Measurements from ENCODE around the gene MKLN1.

Gene MKLN1

GRCh38 chr7:131431756-131432155 is 104.1 kb downstream of the MKLN1 start:
- no peak overlapping the region for H3K4me3 ChIP-seq (ENCODE audit: low read length)
- no peak for TF ChIP-seq CTCF (IDR thresholded peaks at IDR 0.05; ENCODE audit: insufficient read depth, low read depth, low read length, missing control alignments)
- no peak for DNase-seq (ENCODE audit: low read depth)

- TF ChIP-seq CTCF (IDR thresholded peaks at IDR 0.05; ENCODE audit: insufficient read depth, low read depth, low read length, missing control alignments), result no peak
- DNase-seq (ENCODE audit: low read depth), result no peak
- H3K4me3 ChIP-seq (ENCODE audit: low read length), result no peak overlapping the region
These were observed 108.7 kb downstream of the MKLN1 start for GRCh38 chr7:131436384-131436783.

GRCh38 chr7:131438969-131439368 is 111.3 kb downstream of the MKLN1 start:
- no peak overlapping the region for H3K4me3 ChIP-seq (ENCODE audit: low read length)
- no peak for DNase-seq (ENCODE audit: low read depth)
- TF ChIP-seq CTCF (IDR thresholded peaks at IDR 0.05; ENCODE audit: insufficient read depth, low read depth, low read length, missing control alignments), result no peak

DNA sequence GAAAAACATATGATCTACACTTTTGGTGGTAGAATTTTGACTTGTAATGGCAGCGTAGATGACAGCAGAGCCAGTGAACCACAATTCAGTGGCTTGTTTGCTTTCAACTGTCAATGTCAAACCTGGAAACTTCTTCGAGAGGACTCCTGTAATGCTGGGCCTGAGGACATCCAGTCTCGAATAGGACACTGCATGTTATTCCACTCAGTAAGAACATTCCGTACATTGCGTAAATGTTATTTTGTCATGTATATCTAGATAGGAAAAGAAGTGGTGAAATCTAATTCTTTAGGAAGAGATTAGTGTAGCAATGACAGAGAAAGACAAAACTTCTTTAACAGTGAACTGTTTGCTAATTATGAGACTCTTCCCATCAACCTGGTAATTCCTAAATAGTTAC is 115.8 kb downstream of the MKLN1 start:
- no peak for TF ChIP-seq CTCF (IDR thresholded peaks at IDR 0.05; ENCODE audit: insufficient read depth, low read depth, low read length, missing control alignments)
- no peak for DNase-seq (ENCODE audit: low read depth)
- H3K4me3 ChIP-seq (ENCODE audit: low read length), result no peak overlapping the region

DNA sequence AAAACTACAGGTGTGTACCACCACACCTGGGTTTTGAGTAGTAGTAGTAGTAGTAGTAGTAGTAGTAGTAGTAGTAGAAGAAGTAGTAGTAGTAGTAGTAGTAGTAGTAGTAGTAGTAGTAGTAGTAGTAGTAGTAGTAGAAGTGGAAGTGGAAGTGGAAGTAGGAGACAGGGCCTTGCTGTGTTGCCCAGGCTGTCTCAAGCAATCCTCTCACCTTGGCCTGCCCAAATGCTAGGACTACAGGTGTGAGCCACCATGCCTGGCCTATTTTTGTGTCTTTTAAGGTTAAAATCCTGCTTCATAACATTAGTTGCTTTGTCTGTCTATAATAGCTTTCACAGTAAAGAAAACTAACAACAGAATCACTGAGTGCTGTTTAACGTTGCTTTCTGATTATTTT is 117.0 kb downstream of the MKLN1 start:
- H3K4me3 ChIP-seq (ENCODE audit: low read length), result no peak overlapping the region
- TF ChIP-seq CTCF (IDR thresholded peaks at IDR 0.05; ENCODE audit: insufficient read depth, low read depth, low read length, missing control alignments), result no peak
- DNase-seq (ENCODE audit: low read depth), result no peak

DNA sequence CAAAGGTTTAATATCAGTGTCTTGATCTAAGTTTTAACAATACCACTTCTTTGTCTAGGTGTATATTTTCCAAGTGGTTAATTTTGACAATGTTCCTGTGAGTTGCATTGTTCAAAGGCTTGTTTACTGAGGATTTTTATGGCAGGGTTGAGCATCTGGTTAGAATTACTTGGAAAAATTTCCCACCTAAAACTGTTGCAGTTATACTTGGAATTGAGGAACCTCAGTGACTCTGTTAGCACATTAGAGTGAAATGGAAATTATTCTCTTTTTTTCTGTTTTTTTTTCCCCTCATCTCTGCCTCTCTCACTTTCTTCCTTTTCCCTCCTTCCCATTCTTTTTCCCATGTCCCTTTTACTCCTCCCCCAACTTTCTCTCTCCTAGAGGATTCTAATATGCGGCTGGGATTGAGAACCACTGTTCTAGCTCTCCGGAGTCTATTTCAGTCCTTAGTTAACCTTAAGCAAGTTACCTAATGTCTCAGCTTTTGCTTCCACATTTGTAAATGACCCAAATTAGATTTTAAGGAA is 121.8 kb downstream of the MKLN1 start:
- DNase-seq (ENCODE audit: low read depth), result no peak
- TF ChIP-seq CTCF (IDR thresholded peaks at IDR 0.05; ENCODE audit: insufficient read depth, low read depth, low read length, missing control alignments), result no peak
- no peak overlapping the region for H3K4me3 ChIP-seq (ENCODE audit: low read length)

GRCh38 chr7:131454498-131454897 is 126.8 kb downstream of the MKLN1 start:
- TF ChIP-seq CTCF (IDR thresholded peaks at IDR 0.05; ENCODE audit: insufficient read depth, low read depth, low read length, missing control alignments), result no peak
- DNase-seq (ENCODE audit: low read depth), result no peak
- H3K4me3 ChIP-seq (ENCODE audit: low read length), result no peak overlapping the region

Data from epithelial cell of esophagus (primary cell).